ENCODE results near the gene EGFR.

The EGFR gene

DNA sequence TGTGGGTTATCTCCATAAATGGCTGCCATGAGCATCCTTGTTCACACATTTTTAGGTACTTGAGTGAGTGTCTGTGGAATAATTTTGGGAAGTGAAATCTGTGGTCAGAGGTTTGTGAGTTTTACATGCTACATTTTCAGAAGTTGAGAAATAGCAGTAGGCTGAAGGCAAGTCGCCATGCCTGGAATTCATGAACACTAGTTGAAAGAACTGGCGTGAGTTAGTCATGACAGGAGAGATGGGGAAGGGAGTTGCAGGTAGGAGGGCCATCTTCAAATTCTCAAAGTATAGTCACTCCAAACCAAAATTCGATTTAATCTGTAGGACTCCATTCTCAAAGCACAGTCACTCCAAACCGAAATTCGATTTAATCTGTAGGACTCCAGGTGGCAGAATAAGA, 89.6 kb downstream of the EGFR start:
- no peak for DNase-seq

DNA sequence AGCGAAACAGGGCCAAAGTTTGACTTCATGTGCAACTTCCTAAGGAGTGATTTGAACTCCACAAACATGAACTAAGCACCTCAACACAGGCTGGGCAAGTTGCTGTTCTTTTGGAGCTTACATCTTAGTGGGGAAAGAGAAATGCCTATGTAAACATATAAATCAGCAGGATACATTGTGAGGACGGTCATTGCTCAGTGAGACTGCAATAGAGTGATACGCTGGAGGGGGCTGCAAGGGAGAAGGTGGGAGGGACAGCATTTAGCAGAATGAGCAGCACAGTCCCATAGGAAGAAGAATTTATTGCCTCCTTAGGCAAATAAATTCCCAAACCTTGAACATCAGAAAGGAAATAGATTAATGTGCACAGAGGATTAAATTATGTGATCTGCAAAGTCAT, 90.0 kb downstream of the EGFR start:
- DNase-seq = no peak

DNA sequence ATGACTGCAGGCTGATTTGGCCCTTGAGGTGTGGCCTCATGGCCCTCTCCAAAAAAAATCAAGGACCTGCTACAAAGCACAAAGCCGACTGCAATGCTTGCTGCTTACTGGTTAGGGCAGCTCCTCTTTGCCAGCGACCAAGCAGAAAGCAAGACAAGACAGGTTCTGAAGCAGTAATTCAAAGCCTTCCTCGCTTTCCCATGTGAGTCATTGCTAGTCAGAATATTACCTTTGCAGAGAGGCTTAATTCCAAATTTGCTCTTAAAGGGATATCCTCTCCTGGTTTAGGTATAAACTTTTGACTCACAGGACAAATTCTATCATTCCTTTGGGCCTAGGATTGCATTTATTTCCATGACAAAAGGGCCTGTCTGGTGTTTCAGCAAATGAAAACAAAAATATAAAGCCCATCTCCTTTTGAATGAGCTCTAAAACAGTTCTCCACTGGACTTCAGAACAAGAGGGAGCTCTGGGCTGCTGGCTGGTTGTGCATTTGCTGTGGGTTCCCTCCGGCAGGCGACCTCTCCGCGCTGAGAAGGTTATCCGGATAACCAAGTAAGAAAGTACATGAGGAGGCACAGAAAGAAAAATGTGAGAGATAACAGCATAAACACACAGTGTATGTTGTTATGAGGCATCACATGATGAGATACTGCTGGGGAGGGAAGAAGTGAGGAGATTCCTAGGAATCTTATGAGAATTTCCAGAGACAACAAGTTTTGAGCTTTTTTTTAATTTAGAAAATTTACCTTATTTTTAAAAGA, 90.8 kb downstream of the EGFR start:
- no peak for DNase-seq

DNA sequence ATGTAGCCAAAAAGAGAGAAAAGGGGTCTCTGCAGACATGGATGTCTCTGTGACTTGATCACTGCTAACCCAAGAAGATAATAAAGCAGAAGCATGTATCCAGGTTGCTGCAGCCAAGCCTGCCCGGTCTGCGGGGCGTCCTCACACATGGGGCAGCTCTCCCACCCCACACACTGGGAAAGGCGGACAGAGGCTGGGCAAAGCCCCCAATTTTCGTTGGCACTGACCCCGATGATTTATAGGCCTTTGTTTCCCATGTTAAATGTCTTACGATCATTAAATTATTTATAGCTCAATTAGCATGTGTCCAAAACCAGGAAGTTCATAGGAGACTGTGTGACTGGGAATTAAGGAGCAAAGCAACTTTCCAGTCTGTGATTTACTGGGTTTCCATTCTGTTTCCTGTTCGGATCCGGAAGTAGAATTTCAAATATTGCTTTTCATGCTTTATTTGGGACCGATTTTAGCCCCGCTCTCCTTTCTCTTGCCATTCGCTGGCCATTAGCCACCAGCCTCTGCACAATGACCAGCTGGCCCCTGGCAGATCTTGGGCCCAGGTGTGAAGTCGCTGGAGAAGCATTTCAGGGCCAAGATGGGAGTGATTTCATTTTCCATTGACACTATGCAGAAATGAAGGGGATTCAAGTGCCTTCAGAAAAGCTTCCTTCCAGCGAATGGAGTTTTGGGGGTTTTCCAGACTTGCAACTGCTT, 91.6 kb downstream of the EGFR start:
- no peak for DNase-seq

DNA sequence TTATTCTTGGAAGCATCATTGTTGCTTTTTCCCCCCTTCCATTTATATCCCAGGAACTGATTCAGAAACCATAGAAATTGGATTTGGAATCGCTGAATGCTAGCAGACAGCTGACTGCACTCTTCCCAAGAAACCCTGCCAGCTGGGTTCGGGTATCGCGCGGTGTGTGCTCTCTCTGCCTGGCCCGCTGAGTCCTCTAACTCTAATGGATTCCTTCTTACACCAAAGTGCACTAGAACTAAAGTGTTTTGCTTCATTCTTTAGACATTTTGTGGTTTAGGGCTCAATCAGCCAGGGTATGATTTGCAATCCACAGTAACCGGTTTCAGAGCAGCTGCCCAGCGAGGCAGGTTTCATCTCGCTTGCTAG, 92.2 kb downstream of the EGFR start:
- no peak for DNase-seq

DNA sequence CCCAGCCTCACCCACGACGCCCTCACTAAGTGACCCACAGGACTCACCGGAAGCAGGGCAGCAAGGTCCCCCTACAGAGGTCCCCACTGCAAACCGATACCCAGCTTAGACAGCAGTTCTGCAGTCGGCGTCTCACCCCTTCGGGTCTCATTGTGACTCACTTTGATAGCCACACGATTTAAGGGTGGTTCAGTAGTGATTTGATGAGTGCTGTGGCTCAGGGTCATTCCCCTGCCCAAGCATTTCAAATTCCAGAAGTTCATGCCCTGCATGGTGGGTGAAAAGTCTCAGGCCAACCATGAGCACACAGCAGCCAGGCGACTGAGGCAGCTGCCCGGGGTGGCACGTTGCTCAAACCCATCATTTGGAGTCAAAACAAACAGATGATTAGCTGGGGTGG, 93.2 kb downstream of the EGFR start:
- DNase-seq = no peak

DNA sequence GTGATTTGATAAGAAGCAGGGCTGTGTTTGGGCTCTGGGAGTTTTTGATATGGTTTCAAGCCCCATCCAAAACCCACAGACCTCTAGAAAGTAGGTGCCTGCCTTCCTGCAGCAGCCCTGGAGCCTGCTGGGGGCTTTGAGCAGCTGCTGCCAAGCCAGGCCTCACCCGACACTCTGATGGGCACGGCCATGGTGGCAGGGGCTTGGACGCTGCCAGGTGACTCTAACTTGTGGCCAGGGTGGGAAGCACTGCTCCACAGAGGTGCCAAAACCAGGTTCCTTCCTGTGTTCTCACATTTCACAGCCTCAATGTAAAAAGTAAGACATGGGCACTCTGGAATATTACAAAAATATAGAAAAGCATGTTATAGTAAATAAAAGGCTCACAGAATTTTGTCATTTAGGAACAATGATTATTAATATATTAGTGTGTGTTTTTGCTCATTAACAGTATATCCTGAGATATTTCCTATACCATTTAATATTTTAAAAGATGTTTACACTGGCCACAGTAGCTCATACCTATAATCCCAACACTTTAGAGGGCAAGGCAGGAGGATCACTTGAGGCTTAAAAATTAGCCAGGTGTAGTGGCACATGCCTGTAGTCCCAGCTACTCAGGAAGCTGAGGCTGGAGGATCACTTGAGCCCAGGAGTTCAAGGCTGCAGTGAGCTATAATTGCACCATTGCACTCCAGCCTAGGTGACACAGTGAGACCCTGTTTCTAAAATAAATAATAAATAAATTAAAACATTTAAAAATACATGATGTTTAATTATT, 95.1 kb downstream of the EGFR start:
- no peak for DNase-seq

DNA sequence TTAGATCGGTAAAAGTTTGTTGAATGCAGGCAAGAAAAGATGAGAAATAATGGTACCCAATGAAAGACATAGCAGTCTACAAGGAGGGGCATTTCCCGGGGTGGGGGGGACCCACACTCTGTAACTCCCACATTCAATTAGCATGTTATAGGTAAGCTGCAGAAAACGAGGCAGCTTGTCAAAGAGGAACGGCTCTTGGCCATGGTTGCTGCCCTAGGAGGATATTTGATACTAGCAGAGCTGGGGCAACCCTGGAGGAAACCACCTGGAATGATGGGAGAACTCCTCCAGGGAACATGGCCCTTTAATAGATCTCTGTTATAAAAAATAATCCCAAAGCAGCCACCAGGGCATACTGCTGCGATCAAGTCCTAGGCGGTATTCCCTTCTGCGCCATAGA, 98.5 kb downstream of the EGFR start:
- no peak for DNase-seq

DNA sequence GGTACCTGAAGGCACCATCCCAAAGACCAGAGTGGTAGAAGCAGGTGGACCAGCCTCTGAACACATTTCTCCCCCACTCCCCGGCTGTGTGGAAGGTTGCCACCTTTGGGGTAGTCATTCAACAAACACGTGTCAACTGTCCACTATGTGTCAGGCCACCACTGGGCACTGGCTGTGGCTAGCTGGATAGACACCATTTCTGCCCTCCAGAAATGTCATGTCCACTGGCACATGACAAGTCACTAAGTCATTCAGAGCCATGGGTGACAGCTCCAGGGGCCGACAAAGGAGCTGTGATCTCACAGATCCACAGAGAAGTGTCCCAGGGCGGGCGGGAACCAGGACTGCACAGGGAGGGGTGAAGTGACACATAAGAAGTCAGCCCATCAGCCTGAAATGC, 99.6 kb downstream of the EGFR start:
- no peak for DNase-seq

DNA sequence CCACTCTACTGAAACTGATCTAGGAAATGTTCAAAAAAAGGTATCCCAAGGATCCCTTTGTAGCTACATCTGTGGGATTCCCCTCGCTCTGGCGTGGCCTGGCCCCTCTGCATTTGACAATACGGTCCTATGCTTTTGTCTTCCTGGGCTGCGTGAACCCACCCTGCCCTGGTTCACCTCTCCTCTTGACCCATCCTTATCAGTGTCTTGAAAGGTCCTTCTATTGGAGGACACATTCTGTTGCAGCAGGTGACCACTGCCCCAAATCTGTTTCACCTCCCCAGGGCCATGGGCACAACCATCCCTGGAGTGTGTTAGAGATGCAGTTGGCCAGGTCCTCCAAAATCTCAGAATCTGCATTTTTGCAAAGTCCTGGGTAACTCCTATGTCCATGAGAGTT, 100.8 kb downstream of the EGFR start:
- DNase-seq = no peak

DNA sequence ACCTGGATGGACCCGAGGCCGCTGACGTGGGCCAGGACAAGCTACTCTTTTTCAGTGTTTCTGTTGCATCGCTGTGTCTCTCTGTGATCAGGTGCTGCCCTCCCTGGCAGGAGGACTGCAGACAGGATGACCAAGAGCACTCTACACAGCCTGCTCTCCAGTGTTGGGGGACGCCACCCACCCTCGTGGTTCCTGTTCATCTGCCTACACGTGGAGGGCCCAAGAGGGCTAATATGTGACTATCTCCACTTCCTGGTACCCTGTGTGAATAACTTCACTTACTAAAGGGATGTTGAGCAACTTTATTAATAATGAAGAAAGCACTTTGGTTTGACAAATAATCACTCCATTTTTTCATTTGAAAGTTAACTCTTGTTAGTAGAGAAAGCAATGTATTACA, 101.3 kb downstream of the EGFR start:
- DNase-seq = no peak

DNA sequence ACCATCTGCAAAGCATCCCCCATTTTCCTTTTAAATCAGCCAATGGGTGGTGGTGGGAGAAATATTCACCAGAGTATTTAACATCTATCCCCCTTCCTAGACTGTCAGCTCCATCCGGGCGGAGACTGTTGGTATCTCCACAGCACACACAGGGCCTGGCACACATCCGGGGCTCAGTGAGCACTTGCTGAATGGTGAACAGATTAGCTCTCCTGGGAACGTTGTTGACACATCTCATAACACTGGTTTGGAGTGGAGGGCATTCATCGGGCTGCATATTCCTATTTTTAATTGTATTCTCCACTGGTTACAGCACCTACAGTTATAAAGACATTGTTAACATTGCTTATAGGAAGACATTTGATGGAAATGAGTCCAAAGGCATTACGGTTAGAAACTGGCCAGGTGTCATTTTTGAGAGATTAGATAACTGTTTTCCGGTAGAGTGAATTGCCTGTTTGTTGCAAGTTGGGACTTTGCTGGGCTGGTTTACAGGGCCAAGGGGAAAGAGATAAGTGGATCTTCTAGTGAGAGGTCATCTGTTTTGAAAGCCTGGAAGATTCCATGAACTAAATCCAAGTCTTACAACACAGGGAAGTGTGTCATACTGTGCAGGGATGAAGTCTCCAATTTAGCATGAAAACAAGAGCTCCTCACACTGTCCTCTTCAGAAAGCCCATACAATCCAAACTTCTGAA, 101.8 kb downstream of the EGFR start:
- no peak for DNase-seq

DNA sequence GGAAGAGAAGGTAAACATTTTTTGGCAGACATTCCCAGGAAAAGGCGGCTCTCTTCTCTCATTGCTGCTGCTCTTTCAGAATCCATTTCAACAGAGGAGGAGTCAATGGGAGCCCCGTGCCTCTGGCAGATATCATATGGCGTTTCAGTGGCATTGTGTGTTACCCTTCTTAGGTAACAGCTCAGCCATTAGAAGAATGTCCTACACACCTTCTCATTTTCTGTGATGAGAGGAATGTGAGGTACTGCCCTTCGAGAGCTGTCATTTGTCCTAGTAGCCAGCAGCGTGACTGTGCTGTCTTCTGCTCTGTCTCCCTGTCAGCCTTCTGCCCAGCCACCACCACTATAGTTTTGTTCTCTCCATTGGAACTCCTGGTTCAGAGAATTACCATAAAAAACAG, 102.4 kb downstream of the EGFR start:
- DNase-seq = no peak

DNA sequence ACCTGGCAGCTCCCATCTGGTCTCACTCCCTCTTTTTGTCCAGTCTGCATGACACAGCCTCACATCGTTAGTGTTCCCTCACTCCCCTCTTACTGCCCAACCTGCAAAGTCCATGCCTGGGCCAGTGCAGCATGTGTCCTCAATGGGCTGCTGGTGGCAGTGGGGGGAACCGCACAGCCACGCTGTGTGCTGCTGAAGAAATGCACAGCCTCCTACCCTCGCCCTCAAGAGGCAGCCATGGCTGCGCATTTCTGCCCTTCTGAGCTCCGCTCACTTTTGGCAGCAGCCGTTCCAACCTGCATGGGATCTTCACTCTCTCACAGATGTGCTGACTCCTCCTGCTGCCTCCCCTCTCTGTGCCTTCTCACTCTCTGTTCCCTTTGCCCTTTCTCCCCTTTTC, 103.4 kb downstream of the EGFR start:
- DNase-seq = no peak

DNA sequence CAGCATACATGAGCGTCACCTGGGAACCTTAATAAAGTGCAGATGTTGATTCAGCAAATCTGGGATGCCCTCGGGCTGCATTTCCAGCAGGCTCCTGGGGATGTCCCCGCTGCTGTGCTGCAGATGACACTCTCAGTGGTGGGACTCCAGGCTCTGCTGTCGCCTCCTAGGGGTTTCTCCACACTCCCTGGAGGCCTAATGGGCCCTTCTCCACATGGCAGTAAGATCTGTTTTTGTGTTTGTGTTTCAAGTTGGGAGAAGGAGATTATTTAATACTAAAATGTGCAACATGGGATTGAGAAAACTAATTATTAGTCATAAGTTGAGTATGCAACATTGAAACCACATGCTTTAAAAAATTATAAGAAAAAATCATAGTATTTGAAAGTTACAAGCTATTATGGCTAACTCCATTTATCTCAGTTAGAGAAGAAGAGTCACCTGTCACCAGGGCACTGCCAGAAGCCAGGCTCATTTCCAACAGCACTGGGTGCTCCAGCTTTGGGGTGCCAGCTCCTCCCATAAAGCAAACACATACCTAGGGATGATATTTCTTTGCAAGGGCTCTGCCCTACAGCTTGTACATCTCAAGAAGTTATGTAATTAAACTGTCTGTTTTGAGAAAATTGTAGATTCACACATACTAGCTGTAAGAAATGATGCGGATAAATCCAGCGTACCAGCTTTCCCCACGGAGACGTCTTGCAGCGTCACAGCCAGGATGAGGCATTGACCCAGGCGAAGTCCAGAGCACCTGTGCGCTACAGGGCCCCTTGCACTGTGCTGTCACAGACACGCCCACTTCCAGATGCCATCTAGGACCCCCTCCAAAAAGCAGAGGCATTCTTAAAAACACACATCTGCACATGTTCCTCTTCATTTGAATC, 106.4 kb downstream of the EGFR start:
- DNase-seq = no peak

DNA sequence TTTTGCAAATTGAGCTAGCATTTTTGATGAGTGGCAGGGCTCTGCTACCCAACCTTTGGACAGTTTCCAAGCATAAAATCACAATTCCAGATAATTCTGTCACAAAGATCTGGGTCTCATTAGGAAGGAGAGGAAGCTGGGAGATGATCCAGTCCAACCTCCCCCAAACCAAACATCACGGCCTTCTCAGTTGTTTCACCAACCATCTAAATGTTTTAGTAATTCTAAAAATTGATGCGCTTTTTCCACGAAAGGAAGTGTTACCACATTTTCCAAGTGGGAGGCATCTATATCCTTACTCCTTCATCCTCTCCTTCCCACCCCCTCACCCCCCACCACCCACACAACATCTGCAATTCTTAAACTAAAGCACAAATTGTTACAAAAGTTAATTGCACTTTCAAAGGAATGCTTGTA, 108.3 kb downstream of the EGFR start:
- no peak for DNase-seq

DNA sequence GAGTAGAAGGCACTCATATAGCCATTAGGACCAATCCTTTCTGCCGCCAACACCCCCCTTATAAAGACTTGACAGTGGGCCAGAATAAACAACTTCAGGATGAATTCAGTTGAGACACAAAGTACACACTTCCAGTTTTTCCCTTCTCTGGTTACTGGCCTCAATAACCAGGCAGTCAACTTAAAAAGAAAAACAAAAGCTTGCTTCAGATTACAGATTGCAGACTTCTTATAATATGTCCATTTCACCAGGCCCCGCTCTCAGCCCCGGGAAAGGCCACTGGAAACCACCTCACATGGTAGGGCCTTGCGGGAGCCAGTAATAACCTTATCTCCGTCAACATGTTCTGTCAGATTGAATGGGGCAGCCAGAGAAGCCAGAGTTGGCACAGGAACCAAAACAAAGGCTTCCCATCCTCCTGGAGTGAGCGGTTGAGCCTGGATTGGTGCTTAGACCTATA, 108.8 kb downstream of the EGFR start:
- DNase-seq = no peak

DNA sequence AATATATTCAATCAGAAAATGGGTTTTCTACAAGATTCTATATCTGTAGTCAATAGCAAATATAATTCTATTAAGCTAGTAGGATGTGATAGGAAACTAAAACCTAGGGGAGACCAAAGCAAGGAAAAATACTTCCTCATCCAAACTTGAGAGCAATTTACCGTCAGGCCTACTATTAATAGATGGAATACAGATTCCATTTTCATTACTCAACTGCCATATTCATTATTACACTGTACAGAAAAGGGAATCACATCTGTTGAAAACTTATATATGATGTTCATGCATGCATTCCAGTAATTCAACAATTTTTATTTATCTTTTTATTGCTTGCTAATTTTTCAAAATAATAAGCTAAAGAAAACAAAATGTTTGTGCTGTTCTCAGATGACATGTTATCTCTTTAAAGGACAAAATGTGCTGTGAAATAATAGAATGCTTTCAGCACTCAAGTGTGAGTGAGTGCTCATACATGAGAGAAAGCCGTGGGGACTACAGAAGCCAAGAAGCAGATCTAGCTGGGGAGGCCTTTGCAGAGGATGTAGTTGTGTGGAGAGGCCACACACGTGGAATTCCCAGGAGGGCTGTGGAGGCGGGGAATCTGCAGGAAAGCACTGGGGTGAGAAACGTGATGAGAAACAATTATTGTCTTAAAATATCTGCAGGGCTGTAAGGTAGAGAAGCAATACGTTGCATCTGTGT, 110.0 kb downstream of the EGFR start:
- DNase-seq = no peak

DNA sequence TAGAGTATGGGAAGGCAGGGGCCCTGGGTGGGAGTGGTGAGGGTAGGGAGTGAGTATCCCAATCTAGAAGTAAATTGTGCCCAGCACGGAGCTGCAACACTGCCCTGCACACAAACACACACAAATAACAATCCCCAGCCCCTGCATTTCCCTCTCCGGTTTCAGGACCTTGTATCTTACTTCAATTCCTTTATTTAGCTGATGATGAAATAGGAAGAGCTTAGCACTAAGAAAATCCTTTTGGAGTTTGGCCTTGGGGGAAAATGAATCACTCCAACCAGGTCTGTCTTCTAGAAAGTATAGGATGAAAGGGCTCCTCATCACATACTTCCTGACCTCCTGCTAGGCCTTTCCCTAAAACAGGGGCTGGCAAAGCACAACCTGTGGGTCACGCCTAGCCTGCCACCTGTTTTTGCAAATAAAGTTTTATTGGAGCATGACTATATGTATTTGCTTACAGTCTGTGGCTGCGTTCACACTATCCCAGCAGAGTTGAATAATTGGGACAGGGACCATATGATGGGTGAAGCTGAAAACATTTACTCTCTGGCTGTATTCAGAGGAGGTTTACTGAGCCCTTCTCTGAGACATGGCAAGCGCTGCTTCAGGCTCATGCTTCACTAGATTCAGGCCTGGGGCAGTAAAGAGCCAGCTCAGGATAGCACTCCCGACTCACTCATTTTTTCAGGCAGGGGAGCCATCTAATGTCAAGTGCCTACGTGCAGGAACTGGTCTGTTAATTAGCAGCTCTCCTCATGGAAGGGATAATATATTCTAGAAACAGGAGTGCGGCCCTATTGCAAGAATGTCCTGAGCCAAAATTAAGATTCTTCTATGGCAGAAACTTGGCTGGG, 111.0 kb downstream of the EGFR start:
- DNase-seq = no peak

DNA sequence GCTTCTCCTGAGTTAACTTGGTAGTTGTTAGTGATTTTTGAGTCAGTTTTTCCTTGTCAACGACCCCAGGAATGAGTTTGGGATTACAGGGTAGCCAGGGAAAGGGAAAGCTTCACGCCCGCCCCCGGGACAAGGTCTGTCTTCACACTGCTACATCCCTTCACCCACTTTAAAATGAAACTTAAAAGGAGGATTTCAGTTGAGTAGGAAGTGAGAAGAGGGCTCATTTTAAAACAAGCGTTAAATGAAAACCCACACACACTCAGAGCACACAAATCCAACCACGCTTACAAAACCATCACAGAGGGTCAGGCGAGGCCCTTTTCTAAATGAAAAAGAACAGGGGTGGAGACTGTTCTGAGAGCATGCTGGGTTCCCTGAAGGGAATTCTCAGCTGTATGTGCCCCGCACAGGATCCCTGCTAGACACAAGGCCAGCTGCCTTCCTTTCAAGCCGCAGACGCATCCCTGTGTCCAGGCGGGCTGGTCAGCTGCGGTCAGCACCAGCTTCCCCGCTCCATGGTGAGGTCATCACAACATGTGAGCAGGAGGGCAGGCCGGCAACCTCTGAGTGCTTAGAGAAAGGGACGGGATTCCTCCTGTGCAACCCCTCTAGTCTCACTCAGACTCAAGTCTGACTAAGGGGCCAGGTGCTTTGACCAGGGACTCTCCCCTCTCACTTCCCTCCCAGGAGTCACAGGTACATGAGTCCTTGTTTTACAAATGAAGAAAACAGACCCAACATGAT, 111.8 kb downstream of the EGFR start:
- DNase-seq = no peak

All from activated CD4-positive, alpha-beta T cell treated with anti-CD3 and anti-CD28 coated beads for 48 hours (primary cell).